Measurements from ENCODE around the gene TEAD3.
"Not testable (repeated sequence)": the region's sequence is repeated elsewhere in the genome, so short reads cannot be mapped to it uniquely, and the experiment has no call there.

The TEAD3 gene

DNA sequence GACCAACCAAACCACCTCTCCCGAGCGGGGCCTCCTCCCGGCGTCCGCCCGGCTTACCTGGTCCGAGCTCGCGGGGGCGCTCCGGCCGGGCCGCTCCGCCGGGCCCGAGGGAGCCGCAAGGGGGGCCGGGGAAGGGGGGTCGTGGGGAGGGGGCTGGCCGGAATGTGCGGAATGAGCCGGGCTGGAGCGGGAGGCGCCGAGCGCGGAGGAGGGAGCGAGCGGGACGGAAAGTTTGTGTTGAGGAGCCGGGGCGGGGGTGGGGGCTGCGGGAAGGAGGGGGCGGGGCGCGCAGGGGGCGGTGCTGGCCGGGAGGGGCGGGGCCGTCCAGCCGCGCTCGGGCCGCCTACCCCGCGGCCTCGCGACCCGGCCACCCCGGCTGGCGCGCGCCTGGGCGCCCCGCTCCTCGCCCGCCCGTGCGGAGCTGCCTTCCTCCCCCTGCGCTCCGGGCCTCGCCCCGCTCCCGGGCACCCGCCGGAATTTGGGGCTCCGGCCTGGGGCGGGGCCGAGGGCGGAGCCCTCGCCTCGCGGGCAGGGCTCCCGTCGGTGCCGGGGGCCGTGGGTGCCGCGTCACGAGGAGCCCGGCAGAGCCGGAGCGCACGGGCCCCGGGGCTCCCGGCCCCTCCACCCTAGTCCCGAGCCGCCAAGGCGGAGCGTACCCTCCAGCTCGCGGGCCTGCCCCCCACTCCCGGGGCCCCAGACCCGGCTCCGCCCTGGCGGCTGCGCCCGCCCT, at the start of gene TEAD3:
TEAD3 (minus strand) TSS at position 239 of the 730 bp plus-strand sequence.
- DNase-seq = peak; percentile 53 to 62

DNA sequence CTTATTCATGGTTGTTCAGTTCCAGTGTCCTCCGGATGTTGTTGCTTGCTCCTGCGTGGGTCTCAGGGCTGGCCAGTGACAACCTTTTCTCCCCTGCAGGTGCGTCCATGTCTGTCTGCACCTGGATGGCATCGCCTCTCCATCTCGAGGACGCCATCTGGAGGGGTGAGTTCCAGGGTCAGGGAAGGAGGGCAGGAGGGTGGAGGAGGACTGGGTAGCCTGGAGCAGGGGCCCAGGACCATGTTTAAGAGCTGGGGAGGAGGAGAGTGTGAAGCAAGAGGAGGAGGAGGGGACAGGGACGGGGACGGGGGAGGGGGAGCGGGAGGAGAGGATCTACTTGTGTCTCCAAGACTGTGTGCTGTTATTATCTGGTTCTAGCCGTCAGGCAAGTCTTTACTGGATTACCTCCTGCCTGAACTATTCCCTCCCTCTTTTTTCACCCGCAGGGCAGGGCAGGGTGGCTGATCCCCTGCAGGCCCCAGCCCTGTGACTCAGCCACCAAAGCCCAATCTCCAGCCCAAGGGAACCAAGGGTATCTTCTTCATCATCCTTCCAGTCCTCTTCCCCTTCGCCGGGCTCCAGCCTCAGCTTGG, 48.0 kb upstream of the TEAD3 start:
- no peak for DNase-seq

DNA sequence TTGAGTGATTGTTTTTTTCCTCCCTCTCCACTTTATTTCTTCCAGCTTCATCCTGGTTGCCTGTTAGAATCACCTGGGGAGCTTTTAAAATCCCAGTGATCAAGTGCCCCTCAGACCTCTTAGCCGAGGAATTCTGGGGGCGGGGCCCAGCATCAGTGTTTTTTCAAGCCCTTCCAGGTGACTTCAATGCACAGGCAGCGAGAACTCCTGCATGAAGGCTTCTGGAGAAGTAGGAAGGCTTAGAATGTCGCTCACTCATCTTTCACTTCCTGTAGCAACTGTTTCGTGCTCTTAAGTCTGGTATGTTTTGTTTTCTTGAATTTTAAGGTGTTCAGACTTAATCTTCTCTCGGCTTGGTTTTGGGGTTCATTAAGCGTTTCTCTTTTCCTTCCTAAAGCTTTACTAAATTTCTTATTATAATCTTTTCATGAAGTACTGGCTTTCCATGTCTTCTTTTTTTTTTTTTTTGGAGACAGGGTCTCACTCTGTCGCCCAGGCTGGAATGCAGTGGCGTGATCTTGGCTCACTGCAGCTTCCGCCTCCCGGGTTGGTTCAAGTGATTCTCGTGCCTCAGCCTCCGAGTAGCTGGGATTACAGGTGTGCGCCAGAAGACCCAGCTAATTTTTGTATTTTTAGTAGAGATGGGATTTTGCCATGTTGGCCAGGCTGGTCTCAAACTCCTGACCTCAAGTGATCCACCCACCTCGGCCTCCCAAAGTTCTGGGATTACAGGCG, 46.7 kb upstream of the TEAD3 start:
- no peak for DNase-seq

DNA sequence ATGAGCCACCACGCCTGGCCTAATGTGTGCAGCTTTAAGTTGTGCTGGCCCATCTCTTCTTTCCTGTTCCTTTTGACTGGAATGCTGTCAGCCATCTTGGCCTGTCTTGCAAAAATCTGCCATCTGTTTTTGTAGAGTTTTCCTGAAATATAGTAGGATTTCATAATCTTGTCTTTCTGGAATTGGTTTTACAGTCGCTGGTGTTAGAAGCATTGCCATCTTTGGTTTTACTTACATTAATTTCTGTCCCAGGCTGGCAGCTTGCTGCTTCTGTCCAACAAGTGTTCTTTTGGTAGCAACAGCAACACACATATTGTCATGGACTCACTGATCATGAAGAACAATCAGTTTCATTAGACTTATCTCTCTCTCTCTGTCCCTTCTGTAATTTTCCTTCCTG, 45.0 kb upstream of the TEAD3 start:
- DNase-seq = no peak

DNA sequence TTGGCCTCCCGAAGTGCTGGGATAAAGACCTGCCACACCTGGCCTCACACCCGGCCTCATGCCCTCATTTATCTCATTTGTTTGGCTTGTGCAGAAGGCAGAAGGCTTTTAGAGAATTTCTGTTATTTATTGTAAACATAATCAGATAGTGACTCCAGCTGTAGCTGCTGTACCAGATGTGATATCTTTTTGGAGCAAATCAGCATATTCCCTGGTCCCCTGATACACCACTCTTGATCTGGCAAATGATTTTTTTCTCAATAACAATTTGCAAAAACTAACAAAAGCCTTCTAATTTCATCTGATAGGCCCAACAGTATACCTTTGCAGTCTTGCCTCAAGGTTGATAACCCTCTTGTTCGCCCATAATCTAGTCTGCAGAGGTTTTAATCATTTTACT, 42.3 kb upstream of the TEAD3 start:
- DNase-seq = no peak

DNA sequence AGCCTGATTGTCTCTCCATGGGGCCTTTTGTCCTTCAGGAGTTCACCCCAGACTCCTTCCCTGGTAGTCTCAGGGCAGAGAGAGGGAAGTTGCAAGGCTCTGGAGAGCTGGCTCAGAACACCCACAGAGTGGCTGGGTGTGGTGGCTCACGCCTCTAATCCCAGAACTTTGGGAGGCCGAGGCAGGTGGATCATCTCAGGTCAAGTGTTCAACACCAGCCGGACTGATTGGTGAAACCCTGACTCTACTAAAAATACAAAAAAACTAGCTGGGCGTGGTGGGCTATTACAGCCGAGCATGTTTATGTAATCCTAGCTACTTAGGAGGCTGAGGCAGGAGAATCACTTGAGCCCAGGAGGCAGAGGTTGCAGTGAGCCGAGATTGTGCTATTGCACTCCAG, 39.0 kb upstream of the TEAD3 start:
- DNase-seq = not testable (repeated sequence)

DNA sequence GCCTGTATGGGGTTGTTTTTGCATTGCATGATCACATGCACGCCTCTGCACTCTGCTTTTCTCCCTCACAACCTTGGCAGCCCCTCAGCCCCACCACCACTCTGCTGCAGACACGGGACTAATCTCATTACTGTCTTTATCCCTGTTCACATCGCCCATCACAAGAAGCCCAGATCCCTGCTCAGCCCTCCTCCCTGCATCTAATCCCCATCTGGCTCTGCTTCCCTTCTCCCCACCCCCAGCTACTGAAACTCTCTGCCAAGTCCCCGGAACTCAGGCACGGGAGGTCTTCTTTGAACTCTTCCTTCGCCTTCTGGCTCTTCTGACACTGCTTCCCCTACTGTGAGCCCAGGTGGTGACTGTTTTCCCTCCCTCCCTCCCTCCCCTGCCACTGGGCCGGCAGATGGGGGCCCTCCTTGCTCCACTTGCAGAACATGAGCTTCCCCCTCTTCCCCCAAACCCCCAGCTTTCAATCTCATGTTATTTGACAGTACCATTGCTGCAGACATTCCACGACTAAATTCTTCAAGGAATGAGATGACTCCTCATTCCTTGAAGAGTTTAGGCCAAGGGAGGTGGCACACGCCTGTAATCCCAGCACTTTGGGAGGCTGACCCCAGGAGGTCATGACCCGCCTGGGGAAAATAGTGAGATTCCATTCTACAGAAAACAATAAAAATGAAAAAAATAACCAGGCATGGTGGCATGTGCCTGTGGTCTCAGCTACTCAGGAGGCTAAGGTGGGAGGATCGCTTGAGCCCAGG, 37.7 kb upstream of the TEAD3 start:
- no peak for DNase-seq

DNA sequence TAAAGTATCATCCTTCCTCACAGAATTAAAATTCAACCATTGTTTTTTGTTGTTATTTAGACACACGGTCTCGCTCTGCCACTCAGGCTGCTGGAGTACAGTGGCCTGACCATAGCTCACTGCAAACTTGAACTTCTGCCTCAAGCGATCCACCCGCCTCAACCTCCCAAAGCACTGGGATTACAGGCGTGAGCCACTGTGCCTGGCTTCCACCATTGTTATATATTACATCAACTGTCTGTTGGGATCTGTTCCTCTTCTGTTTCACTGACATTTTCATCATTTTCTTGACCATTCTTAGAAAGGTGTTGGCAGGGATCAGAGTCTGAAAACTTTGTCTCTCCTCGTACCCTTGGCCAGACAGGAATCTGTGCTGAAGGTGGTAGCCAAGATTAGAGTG, 37.1 kb upstream of the TEAD3 start:
- DNase-seq = no peak

DNA sequence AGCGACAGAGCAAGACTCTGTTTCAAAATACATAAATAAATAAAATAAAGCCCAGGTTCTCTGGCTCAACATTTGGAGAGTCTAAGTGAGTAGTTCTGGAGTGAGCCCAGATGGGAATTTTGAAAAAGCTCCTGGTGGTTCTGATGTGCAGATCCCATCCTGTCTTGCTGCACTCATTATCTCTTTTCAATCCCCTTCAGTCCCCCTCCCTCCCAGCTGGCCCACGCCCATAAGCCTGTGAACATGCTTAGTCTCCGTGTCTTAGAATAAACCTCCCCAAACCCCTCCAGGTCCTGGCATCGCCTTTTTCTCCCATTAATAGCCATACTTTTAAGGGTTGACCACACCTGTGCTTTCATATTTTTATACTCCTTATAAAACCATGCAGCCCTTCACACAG, 35.2 kb upstream of the TEAD3 start:
- no peak for DNase-seq

DNA sequence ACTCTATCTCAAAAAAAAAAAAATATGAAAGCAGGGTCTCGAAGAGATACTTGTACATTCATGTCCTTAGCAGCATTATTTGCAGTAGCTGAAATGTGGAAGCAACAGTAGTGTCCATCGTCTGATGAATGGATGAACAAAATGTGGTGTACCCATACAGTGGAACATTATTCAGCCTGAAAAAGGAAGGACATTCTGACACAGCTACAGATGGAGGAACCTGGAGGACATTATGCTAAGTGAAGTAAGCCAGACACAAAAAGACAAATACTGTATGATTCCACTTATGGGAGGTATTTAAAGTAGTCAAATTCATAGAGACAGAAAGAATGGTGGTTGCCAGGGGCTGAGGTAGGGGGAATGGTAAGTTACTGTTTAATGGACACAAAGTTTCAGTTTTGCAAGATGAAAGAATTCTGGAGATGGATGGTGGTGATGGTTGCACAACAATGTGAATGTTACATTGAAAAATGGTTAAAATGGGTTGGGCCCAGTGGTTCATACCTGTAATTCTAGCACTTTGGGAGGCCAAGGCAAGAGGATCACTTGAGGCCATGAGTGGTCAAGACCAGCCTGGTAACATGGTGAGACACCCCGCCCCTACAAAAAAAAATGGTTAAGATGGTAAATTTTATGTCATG, 27.6 kb upstream of the TEAD3 start:
- no peak for DNase-seq

DNA sequence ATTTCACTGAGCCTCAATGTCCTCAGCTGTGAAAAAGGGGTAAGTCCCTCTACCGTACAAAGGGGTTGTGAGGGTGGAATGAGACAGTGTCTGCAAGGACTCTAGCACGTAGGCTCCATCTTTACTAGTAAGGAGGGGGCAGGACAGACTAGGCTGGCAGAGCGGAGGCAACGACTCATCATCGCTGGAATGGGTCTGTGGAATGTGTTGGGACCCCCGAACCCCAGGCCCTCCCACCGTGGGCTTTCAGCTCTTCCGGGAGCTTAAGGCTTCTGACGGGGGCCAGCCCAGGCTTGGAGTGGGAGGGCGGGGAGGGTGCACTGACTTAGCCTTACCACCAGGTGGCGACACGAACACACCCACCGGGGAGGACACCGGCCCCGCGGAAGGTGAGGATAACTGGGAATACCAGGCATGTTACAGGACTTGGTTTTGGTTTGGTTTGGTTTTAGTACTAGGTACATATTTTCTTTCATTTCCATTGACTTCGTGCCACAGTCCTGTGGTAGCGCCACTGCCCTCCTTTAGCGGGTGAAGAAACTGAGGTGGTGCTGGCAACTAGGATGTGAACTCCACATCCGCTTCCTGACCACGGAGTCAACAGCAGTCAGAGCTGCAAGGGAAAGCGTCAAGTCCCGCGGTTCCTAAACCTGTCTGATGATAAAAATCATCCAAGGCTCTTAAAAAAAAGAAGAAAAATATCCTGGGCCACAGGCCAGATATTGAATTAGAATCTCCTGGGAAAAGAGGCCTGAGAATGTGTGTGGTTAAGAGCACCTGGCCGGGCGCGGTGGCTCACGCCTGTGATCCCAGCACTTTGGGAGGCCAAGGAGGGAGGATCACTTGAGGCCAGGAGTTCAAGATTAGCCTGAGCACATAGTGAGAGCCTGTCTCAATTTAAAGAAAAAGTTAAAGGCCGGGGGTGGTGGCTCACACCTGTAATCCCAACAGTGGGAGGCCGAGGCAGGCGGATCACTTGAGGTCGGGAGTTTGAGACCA, 26.1 kb upstream of the TEAD3 start:
- peak; percentile 66 to 75 for DNase-seq

DNA sequence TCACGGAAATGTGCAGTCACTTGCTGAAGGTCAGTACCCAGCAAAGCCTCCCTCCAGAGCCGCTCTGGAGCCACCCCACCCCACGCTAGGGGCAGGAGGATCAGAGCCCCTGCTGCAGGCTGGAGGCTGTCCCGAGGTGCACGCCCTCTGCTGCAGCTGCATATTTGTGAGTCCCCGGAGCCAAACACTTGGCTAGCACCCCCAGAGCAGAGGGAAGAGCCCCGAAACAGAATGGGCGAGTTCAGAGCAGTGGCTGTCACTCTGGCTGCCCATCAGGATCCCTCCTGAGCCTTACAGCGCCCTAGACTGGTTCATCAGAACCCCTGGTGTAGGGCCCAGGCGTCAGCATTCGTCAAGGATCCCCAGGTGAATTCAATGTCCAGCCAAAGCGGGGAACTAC, 25.3 kb upstream of the TEAD3 start:
- no peak for DNase-seq

DNA sequence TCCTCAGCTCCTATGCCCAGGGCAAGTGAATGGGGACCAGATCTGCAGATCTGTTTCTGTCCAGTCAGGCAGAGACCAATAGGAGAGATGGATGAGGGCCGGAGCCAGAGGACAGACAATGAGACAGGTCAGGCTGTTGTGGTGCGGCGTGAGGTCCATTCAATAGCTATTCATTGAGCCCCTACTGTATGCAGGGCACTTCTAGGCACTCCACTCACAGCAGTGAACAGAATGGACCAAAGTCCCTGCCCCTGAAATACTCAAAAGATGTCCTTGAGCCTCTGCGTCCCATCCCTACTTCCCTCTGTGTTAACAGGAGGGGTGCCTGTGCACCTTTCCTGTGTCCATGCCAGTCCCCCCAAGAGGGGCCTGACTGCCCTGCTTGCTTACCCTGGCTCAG, 24.4 kb upstream of the TEAD3 start:
- no peak for DNase-seq

DNA sequence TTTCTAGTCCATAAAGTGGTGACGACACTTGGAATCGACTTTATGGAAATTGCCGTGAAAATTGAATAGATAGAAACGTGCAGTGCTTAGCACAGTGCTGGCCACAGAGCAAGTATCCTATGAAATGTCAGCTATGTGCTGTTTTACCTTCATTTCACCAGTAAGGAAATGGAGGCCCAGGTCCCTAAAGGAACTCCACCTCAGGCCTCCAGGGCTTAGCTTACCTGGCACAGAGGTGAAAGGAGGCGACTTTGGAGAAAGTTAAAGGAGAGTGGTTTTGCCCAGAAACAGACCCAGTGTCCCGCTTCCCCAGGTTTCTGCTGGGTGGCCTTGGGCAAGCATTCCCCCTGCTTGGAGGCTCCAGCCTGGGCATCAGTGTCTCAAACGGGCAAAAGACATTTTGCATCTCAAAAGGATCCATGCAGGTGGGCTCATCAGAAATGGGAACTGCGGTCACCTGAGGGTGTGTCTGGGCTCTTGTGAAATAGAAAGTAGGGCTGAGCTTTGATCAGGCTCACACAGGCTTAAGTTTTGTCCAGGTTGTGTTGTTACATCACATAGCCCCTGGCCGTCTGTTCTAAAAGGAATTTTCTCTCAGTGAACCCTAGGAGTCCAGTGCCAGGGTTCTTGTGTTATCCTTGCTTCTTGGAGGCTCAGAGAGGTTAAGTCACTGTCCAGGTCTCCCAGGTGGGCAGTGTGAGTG, 22.6 kb upstream of the TEAD3 start:
- no peak for DNase-seq

DNA sequence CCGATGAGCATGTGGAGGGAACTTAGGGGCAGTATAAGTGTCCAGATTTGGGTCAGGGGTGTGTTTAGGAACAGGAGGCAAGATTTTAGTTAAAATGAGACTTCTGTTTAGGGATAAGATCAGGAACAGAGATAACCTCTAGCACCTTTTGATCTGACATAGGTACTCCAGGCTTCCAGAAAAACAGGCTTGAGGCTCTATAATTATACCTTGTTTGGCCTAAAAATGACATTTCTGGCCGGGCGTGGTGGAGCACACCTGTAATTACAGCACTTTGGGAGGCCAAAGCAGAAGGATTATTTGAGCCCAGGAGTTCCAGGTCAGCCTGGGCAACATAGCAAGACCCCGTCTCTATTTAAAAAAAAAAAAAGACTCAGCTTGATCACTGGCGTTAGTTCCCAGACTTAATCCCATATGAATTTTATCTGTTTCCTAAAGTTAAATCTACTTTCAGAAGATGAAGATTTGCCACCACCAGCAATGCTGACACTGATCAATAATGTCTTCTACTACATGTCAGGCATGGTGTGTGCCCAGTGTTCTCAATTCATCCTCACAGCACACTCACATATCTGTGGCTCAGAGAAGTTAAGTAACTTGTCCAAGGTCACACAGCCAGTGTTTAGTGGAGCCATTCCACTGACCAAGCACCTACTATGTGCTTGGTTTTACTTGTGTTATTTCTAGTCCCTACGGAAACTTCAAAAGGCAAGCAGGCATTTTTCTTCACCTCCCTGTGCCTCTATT, 21.9 kb upstream of the TEAD3 start:
- no peak for DNase-seq

DNA sequence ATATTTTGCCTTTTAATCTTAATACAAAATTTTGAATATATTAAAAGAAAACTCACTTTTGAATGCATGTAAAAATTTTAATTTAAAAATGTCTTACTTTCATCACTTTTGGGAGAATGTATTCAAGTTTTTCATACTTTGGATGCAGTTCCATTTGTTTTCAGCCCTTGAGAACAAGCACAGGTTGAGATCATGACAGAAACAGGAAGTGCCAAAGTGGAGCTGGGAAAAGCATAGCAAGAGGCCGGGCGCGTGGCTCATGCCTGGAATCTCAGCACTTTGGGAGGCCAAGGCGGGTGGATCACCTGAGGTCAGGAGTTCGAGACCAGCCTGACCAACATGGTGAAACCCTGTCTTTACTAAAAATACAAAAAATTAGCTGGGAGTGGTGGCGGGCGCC, 21.1 kb upstream of the TEAD3 start:
- not testable (repeated sequence) for DNase-seq

DNA sequence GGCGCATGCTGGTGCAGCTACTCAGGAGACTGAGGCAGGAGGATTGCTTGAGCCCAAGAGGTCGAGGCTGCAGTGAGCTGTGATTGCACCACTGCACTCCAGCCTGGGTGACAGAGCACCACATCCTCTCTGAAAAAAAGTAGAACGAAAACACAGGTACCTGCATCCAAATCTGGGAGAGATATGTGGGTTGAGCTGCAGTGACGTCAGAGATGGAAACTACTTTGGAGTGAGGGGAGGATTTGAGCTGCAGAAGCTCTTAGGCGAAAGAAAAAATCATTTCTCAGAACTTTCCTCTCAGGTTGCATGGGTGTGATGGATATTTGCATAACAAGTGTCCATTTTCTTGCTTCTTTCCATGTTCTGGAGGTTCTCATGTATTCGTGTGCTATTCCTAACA, 19.8 kb upstream of the TEAD3 start:
- no peak for DNase-seq

DNA sequence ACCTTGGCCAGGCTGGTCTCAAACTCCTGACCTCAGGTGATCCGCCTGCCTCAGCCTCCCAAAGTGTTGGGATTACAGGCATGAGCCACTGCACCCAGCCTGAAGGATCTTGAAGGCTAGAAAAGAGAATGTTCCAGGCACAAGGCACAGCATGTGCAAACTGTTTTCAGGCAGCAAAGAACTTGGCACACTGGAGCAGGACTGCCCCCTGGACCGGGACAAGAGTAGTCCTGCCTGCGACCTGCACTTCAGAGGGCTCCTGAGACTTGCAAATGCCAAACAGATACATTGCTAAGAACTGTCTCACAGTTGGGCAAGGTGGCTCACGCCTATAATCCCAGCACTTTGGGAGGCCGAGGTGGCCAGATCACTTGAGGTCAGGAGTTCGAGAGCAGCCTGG, 19.1 kb upstream of the TEAD3 start:
- not testable (repeated sequence) for DNase-seq

DNA sequence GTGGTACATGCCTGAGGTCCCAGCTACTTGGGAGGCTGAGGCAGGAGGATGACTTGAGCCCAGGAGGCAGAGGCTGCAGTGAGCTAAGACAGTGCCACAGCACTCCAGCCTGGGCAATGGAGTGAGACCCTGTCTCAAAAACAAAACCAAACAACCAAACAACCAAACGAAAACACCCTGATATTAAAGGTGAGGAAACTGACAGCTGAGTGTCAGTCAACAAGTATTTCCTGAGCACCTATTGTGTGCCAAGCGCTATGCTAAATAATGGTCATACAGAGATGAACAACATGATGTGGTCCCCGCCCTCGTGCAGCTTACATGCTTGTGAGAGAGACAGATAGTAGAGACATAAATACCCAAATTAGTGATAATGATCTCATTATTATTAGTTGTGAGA, 17.7 kb upstream of the TEAD3 start:
- DNase-seq = no peak

DNA sequence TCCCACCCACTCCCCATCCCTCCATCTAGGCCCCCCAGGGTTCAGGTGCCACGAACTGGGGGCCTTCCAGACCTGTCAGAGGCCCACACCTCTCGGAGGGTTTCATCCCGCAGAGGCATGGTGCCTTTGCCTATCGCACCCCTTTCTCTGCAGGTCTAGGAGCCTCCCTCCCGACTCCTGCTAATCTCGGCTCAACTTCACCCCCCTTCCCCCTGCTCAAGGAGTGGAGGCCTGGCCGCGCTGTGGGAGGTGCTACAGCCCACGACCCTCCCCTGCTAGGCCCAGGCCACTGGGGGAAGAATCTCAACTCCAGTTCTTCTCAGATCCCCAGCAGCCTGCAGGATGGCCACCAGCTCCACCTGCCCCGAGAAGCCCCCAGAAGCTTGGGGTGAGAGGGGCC, 15.9 kb upstream of the TEAD3 start, which contains the start of gene TULP1:
TULP1 (minus strand) TSS at position 157 of the 400 bp plus-strand sequence; CDS start at position 119, 38 bp downstream.
- DNase-seq = no peak
